GM12878 (cell line): ENCODE measurements around the gene MPV17L. TPM values are rescaled to one million over a fixed set of nuclear protein-coding genes. Genes with fewer than 3 reads are reported as not detected.

Source experiments
- ATAC-seq: fragments of 200-7000 bp; cut with Tn5 transposase; 3 replicates; pipeline ENCODE4 v1.9.1; 2020; ENCODE audit warnings: mild to moderate bottlenecking, moderate library complexity
- BruUV-seq: library from RNA; stranded (reverse); fragments of 400-500 nt; replicated peaks from 2 replicates; lab custom pipeline; 2021; lab: Mats Ljungman, UMichigan
- CTCF ChIA-PET: fragments of 300-600 bp; sonication (Branson Sonifier 250); formaldehyde crosslinking; extraction: SDS; loops from one replicate; lab custom pipeline; 2021; ENCODE audit warnings: inconsistent platforms; lab: Yijun Ruan, JAX
- POLR2A ChIA-PET: fragments of 350-600 bp; formaldehyde crosslinking; extraction: SDS; loops from one replicate; lab custom pipeline; 2021; ENCODE audit warnings: inconsistent platforms; lab: Charles Lee
- RAD21 ChIA-PET: fragments of 300-600 bp; sonication (Branson Sonifier 250); formaldehyde crosslinking; loops from one replicate; lab custom pipeline; 2023; ENCODE audit warnings: antibody characterized with exemption; ENCODE audit not compliant: unreplicated experiment; lab: Charles Lee
- SMC1A ChIA-PET: fragments of 300-600 bp; sonication (Branson Sonifier 250); formaldehyde crosslinking; loops from one replicate; lab custom pipeline; 2023; ENCODE audit not compliant: unreplicated experiment, uncharacterized antibody; lab: Charles Lee
- DNase-seq: peaks from one replicate; pipeline ENCODE4 v3.0.0-alpha.2; 2011; ENCODE audit warnings: low read depth, low spot score
- FAIRE-seq: peaks from 3 replicates; lab custom pipeline; 2011; peaks lifted over from hg19 to GRCh38; lab: Jason Lieb, UNC
- H2AFZ ChIP-seq: 2 replicates; pipeline ENCODE4 v1.6.0; 2011; ENCODE audit warnings: low read depth, low read length, control low read depth; ENCODE audit not compliant: control insufficient read depth
- H3K27ac ChIP-seq: 2 replicates; pipeline ENCODE4 v1.5.1; 2011; ENCODE audit warnings: control low read depth; ENCODE audit not compliant: control insufficient read depth, insufficient read depth
- H3K27me3 ChIP-seq, 2 experiments: replicated peaks in 1 of 2; 2 replicates each; pipeline versions ENCODE4 v1.6.0 to v1.6.1; 2011; ENCODE audit warnings: low read length in 1 of 2; ENCODE audit not compliant: control insufficient read depth in 2 of 2, insufficient read depth in 2 of 2
- H3K36me3 ChIP-seq, 2 experiments: 2 replicates each; pipeline ENCODE4 v1.5.1; 2011; ENCODE audit warnings: low read length in 1 of 2; ENCODE audit not compliant: control insufficient read depth in 2 of 2, insufficient read depth in 2 of 2
- H3K4me1 ChIP-seq: 2 replicates; pipeline ENCODE4 v1.6.1; 2011; ENCODE audit warnings: mild to moderate bottlenecking, low read length, moderate library complexity, mixed read lengths; ENCODE audit not compliant: control insufficient read depth, insufficient read depth
- H3K4me2 ChIP-seq: 2 replicates; pipeline ENCODE4 v1.6.0; 2011; ENCODE audit warnings: control low read depth; ENCODE audit not compliant: control insufficient read depth, insufficient read depth
- H3K4me3 ChIP-seq: fragments of 200-600 bp; sonication (generic); 2 replicates; pipeline ENCODE4 v1.5.1; 2016
- H3K79me2 ChIP-seq: 2 replicates; pipeline ENCODE4 v1.6.0; 2011; ENCODE audit warnings: low read length; ENCODE audit not compliant: control insufficient read depth, insufficient read depth
- H3K9ac ChIP-seq: 2 replicates; pipeline ENCODE4 v1.8.0; 2011; ENCODE audit warnings: low read length, control low read depth, mixed read lengths; ENCODE audit not compliant: control insufficient read depth, insufficient read depth
- H3K9me3 ChIP-seq: replicated peaks from 3 replicates; pipeline ENCODE4 v1.5.1; 2011; ENCODE audit warnings: mild to moderate bottlenecking, low read length; ENCODE audit not compliant: control insufficient read depth, insufficient read depth
- H4K20me1 ChIP-seq: 2 replicates; pipeline ENCODE4 v1.6.0; 2011; ENCODE audit not compliant: control insufficient read depth, insufficient read depth
- ATF7 ChIP-seq: fragments of 450-650 bp; IDR thresholded peaks from 2 replicates; pipeline ENCODE4 v1.6.1; 2016; ENCODE audit warnings: low read depth, mild to moderate bottlenecking
- EP300 ChIP-seq, 2 experiments: fragments of 150-350 bp in 1 of 2; IDR thresholded peaks; 2 replicates each; pipeline ENCODE4 v1.6.1; 2011 to 2012; ENCODE audit warnings: low read depth in 2 of 2, low read length in 2 of 2, borderline replicate concordance in 1 of 2, improper control_type of control experiment in 1 of 2, inconsistent platforms in 1 of 2; ENCODE audit not compliant: control insufficient read depth in 1 of 2
- FOXK2 ChIP-seq: fragments of 450-650 bp; IDR thresholded peaks from 2 replicates; pipeline ENCODE4 v1.6.1; 2017; ENCODE audit warnings: mild to moderate bottlenecking, moderate library complexity
- IRF4 ChIP-seq: IDR thresholded peaks from 2 replicates; pipeline ENCODE4 v1.6.1; 2011; ENCODE audit warnings: low read depth, low read length
- KAT2A ChIP-seq: conservative IDR thresholded peaks from 2 replicates; pipeline ENCODE4 v1.6.1; 2011; ENCODE audit warnings: low read depth, low read length; ENCODE audit not compliant: control insufficient read depth
- MTA2 ChIP-seq: fragments of 450-650 bp; IDR thresholded peaks from 2 replicates; pipeline ENCODE4 v1.6.1; 2016; ENCODE audit warnings: low read depth, mild to moderate bottlenecking, moderate library complexity
- MTA3 ChIP-seq: IDR thresholded peaks from 2 replicates; pipeline ENCODE4 v1.6.1; 2012; ENCODE audit warnings: low read length, inconsistent platforms, borderline replicate concordance
- NR2C2 ChIP-seq: IDR thresholded peaks from 2 replicates; pipeline ENCODE4 v1.6.1; 2011; ENCODE audit warnings: borderline replicate concordance, low read depth; ENCODE audit not compliant: control insufficient read depth, insufficient read length
- NR2F1 ChIP-seq: fragments of 450-650 bp; conservative IDR thresholded peaks from 2 replicates; pipeline ENCODE4 v1.6.1; 2017; ENCODE audit warnings: mild to moderate bottlenecking
- PAX5 ChIP-seq: IDR thresholded peaks from 2 replicates; pipeline ENCODE4 v1.6.1; 2011; ENCODE audit warnings: low read depth, low read length, borderline replicate concordance
- RAD21 ChIP-seq: IDR thresholded peaks from 2 replicates; pipeline ENCODE4 v1.6.1; 2011; ENCODE audit warnings: mild to moderate bottlenecking, low read depth, low read length, moderate library complexity; ENCODE audit not compliant: insufficient read depth
- RB1 ChIP-seq: fragments of 450-650 bp; formaldehyde crosslinking; IDR thresholded peaks from 2 replicates; pipeline ENCODE4 v1.6.1; 2017; ENCODE audit warnings: mild to moderate bottlenecking, borderline replicate concordance
- STAT1 ChIP-seq: fragments of 450-650 bp; conservative IDR thresholded peaks from 2 replicates; pipeline ENCODE4 v1.6.1; 2014; ENCODE audit warnings: antibody characterized with exemption, mild to moderate bottlenecking
- TARDBP ChIP-seq: IDR thresholded peaks from 2 replicates; pipeline ENCODE4 v1.6.1; 2016; ENCODE audit warnings: borderline replicate concordance
- TCF7 ChIP-seq: IDR thresholded peaks from 2 replicates; pipeline ENCODE4 v1.6.1; 2014; ENCODE audit warnings: antibody characterized with exemption, borderline replicate concordance
- USF2 ChIP-seq: IDR thresholded peaks from 2 replicates; pipeline ENCODE4 v1.6.1; 2011; ENCODE audit warnings: low read depth, low read length, improper control_type of control experiment, borderline replicate concordance
- ZNF207 ChIP-seq: fragments of 450-650 bp; IDR thresholded peaks from 2 replicates; pipeline ENCODE4 v1.6.1; 2014; ENCODE audit warnings: antibody characterized with exemption, mild to moderate bottlenecking, borderline replicate concordance
- ZNF217 ChIP-seq: fragments of 450-650 bp; IDR thresholded peaks from 2 replicates; pipeline ENCODE4 v1.6.1; 2017; ENCODE audit warnings: antibody characterized with exemption, mild to moderate bottlenecking
- WGBS: methylation state at CpG from one replicate; pipeline ENCODE4 v1.1.6; 2016; ENCODE audit warnings: low lambda C conversion rate; ENCODE audit not compliant: insufficient replicate concordance, insufficient coverage; ENCODE audit errors: missing lambda C conversion rate; 5-methylcytosine and 5-hydroxymethylcytosine counted together
- in situ Hi-C: fragments of 300-500 bp; cut with MboI; formaldehyde crosslinking; loops from 9 replicates; pipeline ENCODE4 v1.14.3; 2018; ENCODE audit warnings: mixed read lengths
- intact Hi-C: fragments of 100-400 bp; cut with micrococcal nuclease; formaldehyde crosslinking; loops from one replicate; pipeline ENCODE4 v1.14.2; 2022; ENCODE audit not compliant: unreplicated experiment
- polyA plus RNA-seq, 11 experiments: library from polyadenylated mRNA; depleted of rRNA in 4 of 11; unstranded in 6 of 11; stranded (reverse) in 5 of 11; fragments of >200 nt; fragmentation: Nextera tagmentation in 4 of 11; fragmentation: Illumina TruSeq in 1 of 11; extraction: Ambion mirVana in 4 of 11; extraction: Trizol in 1 of 11; gene quantifications; 1 replicate in 1 of 11; 2 replicates in 10 of 11; pipeline versions ENCODE4 v1.2.1 to v1.2.3, GENCODE V29; 2011 to 2016; ENCODE audit warnings: inconsistent platforms in 2 of 11, missing spikeins in 2 of 11, low read depth in 1 of 11
- total RNA-seq, 4 experiments: library from RNA; depleted of rRNA in 3 of 4; stranded (reverse); fragments of >200 nt in 3 of 4; fragmentation: Illumina TruSeq in 1 of 4; extraction: Trizol in 1 of 4; gene quantifications; 2 replicates each; pipeline versions ENCODE4 v1.2.1 to v1.2.3, GENCODE V29; 2013 to 2021
- TF ChIP-seq, protein P1 (sequence below): fragments of 450-650 bp; IDR thresholded peaks from 2 replicates; pipeline ENCODE4 v1.6.1; 2016; ENCODE audit warnings: mild to moderate bottlenecking

Gene MPV17L
- total and polyA plus RNA-seq, 10 of the 15 experiments (the other 5 are each of a cell fraction or from before 2014, with no cell fraction given), result 0.02 to 0.10 (median 0.05) TPM; not detected in 5

DNA sequence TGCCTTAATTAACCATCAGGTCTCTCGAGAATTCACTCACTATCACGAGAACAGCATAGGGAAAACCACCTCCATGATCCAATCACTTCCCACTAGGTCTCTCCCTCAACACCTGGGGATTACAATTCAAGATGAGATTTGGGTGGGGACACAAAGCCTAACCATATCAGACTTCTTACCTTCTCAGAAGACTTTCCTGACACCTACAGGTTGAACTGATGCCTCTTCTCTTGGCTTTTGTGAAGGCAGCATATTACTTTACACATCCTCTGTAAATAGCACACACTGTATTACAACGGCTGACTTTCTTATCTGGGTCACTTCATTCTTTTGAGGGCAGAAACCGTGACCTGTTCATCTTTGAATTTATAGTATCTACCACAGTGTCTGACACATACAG, 62.4 kb downstream of the MPV17L start:
- ChIA-PET POLR2A (no interaction called here), RAD21 (no interaction called here), SMC1A (no interaction called here), CTCF (no interaction called here)
- Histone ChIP-seq H3K4me2 (no peak overlapping the region), H3K4me1 (no peaks in the 10 kb centered on the region), H4K20me1 (no peaks in the 10 kb centered on the region), H3K4me3 (no peak overlapping the region), H3K27me3 (no peaks in the 10 kb centered on the region), H3K79me2 (no peaks in the 10 kb centered on the region), H3K9me3 (no peaks in the 10 kb centered on the region), H3K36me3 (no peaks in the 10 kb centered on the region), H3K27ac (no peak overlapping the region), H3K9ac (no peak overlapping the region), H2AFZ (no peak overlapping the region)
- 1% methylated on average over 4 of the region's 4 CpGs for WGBS
- FAIRE-seq (no peak), ATAC-seq (no peak), DNase-seq (no peak)
- 0 out of 2 replicates have a peak, but pooled peaks have one; percentile 3 for TF ChIP-seq RAD21
- TF ChIP-seq ZNF217, result no peak
- no peak for TF ChIP-seq PAX5
- TF ChIP-seq EP300 (IDR thresholded peaks at IDR 0.05; ENCODE audit: borderline replicate concordance in 1 of 2, control insufficient read depth in 1 of 2, low read depth in 2 of 2, low read length in 2 of 2), result no peak
- intact Hi-C loops (no loop called here), in situ Hi-C loops (no loop called here)
- BruUV-seq, result no TSS peak

GRCh38 chr16:15459791-15460190, 64.2 kb downstream of the MPV17L start:
- ChIA-PET CTCF (no interaction called here), RAD21 (no interaction called here)
- no peak for TF ChIP-seq USF2
- no peak for TF ChIP-seq TCF7
- no peak for TF ChIP-seq RB1
- TF ChIP-seq, protein P1, sequence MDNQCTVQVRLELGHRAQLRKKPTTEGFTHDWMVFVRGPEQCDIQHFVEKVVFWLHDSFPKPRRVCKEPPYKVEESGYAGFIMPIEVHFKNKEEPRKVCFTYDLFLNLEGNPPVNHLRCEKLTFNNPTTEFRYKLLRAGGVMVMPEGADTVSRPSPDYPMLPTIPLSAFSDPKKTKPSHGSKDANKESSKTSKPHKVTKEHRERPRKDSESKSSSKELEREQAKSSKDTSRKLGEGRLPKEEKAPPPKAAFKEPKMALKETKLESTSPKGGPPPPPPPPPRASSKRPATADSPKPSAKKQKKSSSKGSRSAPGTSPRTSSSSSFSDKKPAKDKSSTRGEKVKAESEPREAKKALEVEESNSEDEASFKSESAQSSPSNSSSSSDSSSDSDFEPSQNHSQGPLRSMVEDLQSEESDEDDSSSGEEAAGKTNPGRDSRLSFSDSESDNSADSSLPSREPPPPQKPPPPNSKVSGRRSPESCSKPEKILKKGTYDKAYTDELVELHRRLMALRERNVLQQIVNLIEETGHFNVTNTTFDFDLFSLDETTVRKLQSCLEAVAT, result no peak
- TF ChIP-seq TARDBP, result no peak
- TF ChIP-seq KAT2A, result no peak
- TF ChIP-seq NR2F1, result no peak
- TF ChIP-seq NR2C2, result no peak
- no peak for TF ChIP-seq ZNF207
- no peak for TF ChIP-seq FOXK2
- no peak for TF ChIP-seq ATF7
- no peak for TF ChIP-seq MTA3
- no peak for TF ChIP-seq STAT1
- no peak for TF ChIP-seq IRF4
- no peak for TF ChIP-seq MTA2

More at GRCh38 chr16:15459791-15460190, 64.2 kb downstream of the MPV17L start:
- WGBS, result 32% methylated on average over 1 of the region's 1 CpG
- intact Hi-C loops, result no loop called here
- no peak overlapping the region for H2AFZ ChIP-seq
- FAIRE-seq (no peak), ATAC-seq (no peak), DNase-seq (no peak)
- ChIA-PET SMC1A (no interaction called here), POLR2A (no interaction called here)
- H3K27me3 ChIP-seq, result no peaks in the 10 kb centered on the region
- H3K4me1 ChIP-seq, result no peaks in the 10 kb centered on the region
- H3K27ac ChIP-seq, result no peak overlapping the region
- no TSS peak for BruUV-seq
- H3K4me3 ChIP-seq, result no peak overlapping the region
- no peaks in the 10 kb centered on the region for H3K9me3 ChIP-seq
- no peaks in the 10 kb centered on the region for H4K20me1 ChIP-seq
- in situ Hi-C loops, result no loop called here
- H3K4me2 ChIP-seq, result no peak overlapping the region
- H3K79me2 ChIP-seq, result no peaks in the 10 kb centered on the region
- no peaks in the 10 kb centered on the region for H3K36me3 ChIP-seq
- no peak overlapping the region for H3K9ac ChIP-seq
